HEK293T (cell line): ENCODE results near the gene ATF5.

Experiments
- ARNT ChIP-seq: fragments of 450-650 bp; IDR thresholded peaks from 2 replicates; pipeline ENCODE4 v1.6.1; 2017; ENCODE audit warnings: mild to moderate bottlenecking
- BHLHE40 ChIP-seq: fragments of 450-650 bp; IDR thresholded peaks from 2 replicates; pipeline ENCODE4 v1.6.1; 2016; ENCODE audit warnings: mild to moderate bottlenecking, moderate library complexity, borderline replicate concordance
- ELF4 ChIP-seq: fragments of 450-650 bp; IDR thresholded peaks from 2 replicates; pipeline ENCODE4 v1.6.1; 2017; ENCODE audit warnings: antibody characterized with exemption
- FOXA1 ChIP-seq: fragments of 450-650 bp; IDR thresholded peaks from 2 replicates; pipeline ENCODE4 v1.6.1; 2016; ENCODE audit warnings: mild to moderate bottlenecking
- FOXK2 ChIP-seq: fragments of 450-650 bp; IDR thresholded peaks from 2 replicates; pipeline ENCODE4 v1.6.1; 2016; ENCODE audit warnings: mild to moderate bottlenecking
- FOXM1 ChIP-seq: fragments of 450-650 bp; IDR thresholded peaks from 2 replicates; pipeline ENCODE4 v1.6.1; 2017; ENCODE audit warnings: mild to moderate bottlenecking, borderline replicate concordance
- L3MBTL2 ChIP-seq: fragments of 450-650 bp; conservative IDR thresholded peaks from 2 replicates; pipeline ENCODE4 v1.6.1; 2016; ENCODE audit warnings: mild to moderate bottlenecking
- LEF1 ChIP-seq: fragments of 450-650 bp; IDR thresholded peaks from 2 replicates; pipeline ENCODE4 v1.6.1; 2017; ENCODE audit warnings: mild to moderate bottlenecking, borderline replicate concordance
- NFRKB ChIP-seq: fragments of 450-650 bp; IDR thresholded peaks from 2 replicates; pipeline ENCODE4 v1.6.1; 2016; ENCODE audit warnings: mild to moderate bottlenecking, moderate library complexity
- PKNOX1 ChIP-seq: fragments of 450-650 bp; IDR thresholded peaks from 2 replicates; pipeline ENCODE4 v1.6.1; 2016
- SP1 ChIP-seq: fragments of 450-650 bp; IDR thresholded peaks from 2 replicates; pipeline ENCODE4 v1.6.1; 2017
- SUZ12 ChIP-seq: fragments of 450-650 bp; IDR thresholded peaks from 2 replicates; pipeline ENCODE4 v1.6.1; 2016; ENCODE audit warnings: mild to moderate bottlenecking
- TARDBP ChIP-seq: fragments of 450-650 bp; IDR thresholded peaks from 2 replicates; pipeline ENCODE4 v1.6.1; 2016
- ZNF384 ChIP-seq: fragments of 450-650 bp; IDR thresholded peaks from 2 replicates; pipeline ENCODE4 v1.6.1; 2016

- no peak for TF ChIP-seq PKNOX1
- TF ChIP-seq FOXM1, result no peak
- TF ChIP-seq TARDBP, result no peak
- no peak for TF ChIP-seq SUZ12
- no peak for TF ChIP-seq SP1
- TF ChIP-seq BHLHE40, result no peak
- TF ChIP-seq FOXA1, result no peak
- no peak for TF ChIP-seq FOXK2
- no peak for TF ChIP-seq ELF4
- TF ChIP-seq LEF1, result no peak
- no peak for TF ChIP-seq NFRKB
- no peak for TF ChIP-seq ARNT
- TF ChIP-seq L3MBTL2, result no peak
- no peak for TF ChIP-seq ZNF384
Measured at GRCh38 chr19:49972841-49973240, 43.8 kb downstream of the ATF5 start.
